EH (cell line): ENCODE results near the gene MYO19.

Experiments
- DNase-seq: peaks from one replicate; pipeline ENCODE4 v3.0.0-alpha.2; 2015; ENCODE audit warnings: low read depth

MYO19 gene

DNA sequence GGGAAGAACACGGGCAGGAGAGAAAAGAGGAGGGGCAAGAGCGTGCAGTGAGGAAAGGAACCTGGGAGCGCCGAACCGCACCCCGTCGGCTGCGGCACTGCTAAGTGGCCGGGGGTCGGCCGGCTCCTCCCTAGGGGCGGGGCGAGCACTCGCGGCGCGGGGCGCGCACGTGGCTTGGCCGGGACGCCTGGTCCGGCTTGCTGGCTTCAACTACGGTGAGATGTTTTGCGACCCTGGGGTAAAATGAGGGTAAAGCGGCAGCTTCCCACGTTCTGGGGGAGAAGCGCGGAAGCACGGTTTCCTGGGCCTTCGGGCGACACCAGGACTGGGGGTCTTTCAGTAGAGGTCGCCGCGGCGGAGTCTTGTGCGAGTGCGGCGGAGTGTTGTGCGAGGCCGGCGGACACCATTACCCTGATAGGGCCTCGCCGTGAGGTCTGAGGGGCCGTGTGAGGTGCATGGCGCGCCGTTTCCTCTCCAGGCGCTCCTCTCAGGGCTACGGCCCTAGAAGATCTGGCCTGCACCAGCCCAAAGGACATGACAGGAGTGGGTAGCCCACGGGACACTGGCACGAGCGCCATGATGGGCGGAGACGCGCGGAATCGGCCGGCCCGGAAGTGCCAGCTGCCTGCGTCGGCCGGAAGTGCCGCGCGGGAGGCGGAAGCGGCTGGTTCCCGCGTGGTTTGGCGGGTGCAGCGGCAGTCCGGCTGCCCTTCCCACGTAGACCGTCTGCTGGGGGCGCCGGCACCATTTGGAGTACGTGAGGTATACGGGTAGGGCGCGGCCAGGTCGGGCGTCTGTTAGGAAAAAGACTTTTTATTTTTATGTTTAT is at the start of gene MYO19, which contains the start of gene PIGW:
TSS of gene MYO19 (minus strand) at position 29 of the 829 bp plus-strand sequence. CDS start 2,330 bp downstream, outside the sequence.
TSS of gene PIGW (plus strand) at position 148 of the 829 bp plus-strand sequence. CDS start 2,115 bp downstream, outside the sequence.
- DNase-seq = peak; percentile 90

DNA sequence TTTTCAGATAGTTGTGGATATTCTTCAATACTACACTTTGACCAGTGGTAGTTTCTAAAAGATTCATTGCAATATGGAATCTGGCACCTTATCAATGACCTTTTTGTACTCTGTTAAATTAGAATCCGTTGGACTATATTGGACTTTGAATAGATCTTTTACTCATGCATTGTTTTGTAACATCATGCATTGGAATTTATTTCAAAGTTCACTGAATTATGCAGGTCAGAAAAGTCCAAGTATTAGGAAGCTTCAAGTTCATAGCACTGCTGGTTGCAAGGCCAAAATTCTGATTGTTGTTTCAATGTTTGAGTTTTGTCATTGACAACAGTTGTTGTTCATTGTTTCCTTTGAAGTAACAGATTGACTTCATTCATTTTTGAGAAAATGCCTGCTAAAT is 49.1 kb upstream of the MYO19 start:
- DNase-seq = no peak

DNA sequence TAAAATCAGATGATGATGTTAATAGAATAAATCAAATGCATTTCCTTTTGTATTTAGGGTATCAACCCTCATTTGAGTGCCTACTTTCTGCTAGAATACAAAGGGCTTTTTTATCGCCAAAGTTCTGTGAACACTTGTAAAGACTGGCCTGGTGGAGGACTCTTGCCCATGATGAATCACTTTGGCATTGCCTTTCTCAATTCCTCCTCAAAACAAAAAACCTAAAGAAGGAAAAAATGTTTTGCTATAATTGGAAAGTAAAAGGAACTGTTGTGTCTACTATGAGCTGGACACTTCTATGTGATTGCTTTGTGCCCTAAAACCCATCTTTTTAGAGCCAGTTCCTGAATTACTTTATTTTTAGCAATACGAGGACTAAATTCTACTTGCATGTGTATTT is 44.0 kb upstream of the MYO19 start:
- peak; percentile 50 for DNase-seq

DNA sequence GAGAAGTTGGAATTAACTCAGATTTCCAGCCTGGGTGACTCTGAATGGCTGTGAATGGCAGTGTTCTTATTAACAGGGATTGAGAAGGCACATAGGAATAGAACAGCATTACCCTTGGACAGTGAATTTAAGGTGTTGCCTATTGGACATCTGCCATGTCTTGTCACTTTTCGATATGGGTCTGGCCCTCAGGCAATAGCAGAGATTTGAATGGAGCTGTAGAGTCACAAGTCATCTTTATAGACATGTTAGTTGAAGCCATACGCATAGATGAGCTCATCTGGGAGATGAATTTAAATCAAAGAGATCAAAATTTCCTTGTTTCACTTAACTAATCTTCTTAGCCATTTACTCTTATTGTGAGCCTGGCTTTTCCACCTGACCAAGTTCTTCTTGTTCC is 42.1 kb upstream of the MYO19 start:
- no peak for DNase-seq

GRCh38 chr17:36575028-36575427 is 40.4 kb upstream of the MYO19 start:
- DNase-seq = no peak

- DNase-seq = no peak
These were observed 31.4 kb upstream of the MYO19 start for GRCh38 chr17:36566081-36566480.

GRCh38 chr17:36553459-36553858 is 18.8 kb upstream of the MYO19 start:
- no peak for DNase-seq

DNA sequence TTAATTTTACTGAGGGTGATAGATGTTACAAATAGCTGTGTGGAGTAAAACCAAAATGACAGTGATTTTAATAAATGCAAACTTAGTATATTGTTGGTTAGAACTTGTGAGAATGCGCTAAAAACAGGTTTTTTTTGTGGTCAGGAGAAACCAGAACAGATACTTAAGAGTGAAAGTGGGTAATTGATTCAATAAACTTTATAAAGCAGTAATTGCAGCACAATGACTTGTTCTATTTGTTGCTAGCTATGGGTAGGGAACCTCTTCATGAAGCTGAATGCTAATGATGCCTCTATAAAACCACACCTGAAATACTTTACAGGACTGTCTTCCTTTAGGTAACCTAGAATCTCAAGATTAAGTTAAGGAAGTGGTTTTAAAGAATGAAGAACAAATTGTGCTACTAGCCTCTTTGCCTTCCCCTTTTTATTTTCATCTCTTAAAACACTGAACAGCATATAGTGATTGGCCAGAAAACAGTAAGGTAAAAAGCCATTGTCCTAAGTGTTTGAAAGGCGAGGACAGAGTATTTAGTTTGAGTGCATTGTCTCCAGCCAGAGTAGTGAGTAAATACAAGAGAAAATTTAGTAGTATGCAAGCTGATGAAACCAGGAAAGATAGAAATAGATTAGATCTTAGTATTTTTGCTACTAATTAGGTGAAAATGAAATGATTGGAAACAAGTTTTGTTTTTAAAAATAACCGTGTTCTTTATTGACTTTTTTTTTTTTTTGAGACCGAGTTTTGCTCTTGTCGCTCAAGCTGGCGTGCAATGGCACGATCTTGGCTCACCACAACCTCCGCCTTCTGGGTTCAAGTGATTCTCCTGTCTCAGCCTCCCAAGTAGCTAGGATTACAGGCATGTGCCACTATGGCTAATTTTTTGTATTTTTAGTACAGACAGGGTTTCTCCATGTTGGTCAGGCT is 16.1 kb upstream of the MYO19 start:
- DNase-seq = no peak

- DNase-seq = no peak
These were observed 13.1 kb upstream of the MYO19 start for GRCh38 chr17:36547776-36548175.

DNA sequence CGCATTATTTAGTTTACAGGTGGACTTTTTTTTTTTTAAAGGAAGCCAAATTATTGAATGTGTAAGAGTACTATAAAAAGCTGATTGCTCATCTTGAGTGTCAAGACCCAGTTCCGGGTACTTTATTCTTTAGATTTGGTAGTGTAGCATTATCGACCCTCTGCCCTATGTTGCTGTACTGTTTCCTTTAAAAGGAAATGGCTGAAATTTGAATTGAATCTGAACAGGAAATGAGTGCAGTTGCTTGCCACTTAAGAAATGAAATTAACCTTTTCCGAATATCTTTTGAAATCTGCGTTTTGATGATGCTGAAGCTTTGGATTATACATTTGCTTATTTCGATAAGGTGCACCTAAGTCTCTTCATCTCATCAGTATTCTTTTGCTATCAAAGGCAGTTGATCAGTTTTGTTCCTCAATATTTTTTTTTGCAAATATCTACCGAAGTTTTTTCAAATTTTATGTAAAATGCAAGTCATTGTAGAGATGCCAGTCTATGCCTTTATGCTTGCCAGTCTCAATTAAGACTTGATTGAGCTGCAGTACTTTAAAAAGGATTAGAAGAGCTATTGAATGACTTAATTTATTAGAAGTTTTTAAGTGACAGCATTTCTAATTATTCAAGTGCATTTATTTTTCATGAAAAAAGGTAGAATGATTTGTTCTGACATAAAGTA is 11.9 kb upstream of the MYO19 start:
- DNase-seq = peak; percentile 23

GRCh38 chr17:36545465-36546417 is 11.1 kb upstream of the MYO19 start:
- peak; percentile 97 for DNase-seq

- DNase-seq = no peak
These were observed 10.4 kb upstream of the MYO19 start for GRCh38 chr17:36545077-36545464.

- peak; percentile 96 for DNase-seq
These were observed 9.8 kb upstream of the MYO19 start, which contains the start of gene GGNBP2 for GRCh38 chr17:36544307-36545076. Gene GGNBP2 (plus strand): TSS chr17:36544919. CDS start chr17:36545725, 806 bp downstream.

DNA sequence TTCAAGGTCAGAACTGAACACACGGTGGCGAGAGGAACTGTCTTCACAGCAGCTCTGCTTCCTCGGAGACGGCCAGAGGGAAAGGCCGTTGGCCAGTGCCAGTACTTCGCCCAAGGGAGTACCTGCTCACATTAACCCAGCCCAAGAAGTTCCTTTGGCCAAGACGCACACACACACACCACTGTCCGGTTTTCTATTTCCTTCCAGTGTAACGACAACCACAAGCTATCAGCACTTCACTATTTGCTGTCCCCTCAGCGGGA is 9.3 kb upstream of the MYO19 start:
- DNase-seq = no peak

- DNase-seq = no peak
These were observed 8.1 kb upstream of the MYO19 start for GRCh38 chr17:36542755-36543154.

DNA sequence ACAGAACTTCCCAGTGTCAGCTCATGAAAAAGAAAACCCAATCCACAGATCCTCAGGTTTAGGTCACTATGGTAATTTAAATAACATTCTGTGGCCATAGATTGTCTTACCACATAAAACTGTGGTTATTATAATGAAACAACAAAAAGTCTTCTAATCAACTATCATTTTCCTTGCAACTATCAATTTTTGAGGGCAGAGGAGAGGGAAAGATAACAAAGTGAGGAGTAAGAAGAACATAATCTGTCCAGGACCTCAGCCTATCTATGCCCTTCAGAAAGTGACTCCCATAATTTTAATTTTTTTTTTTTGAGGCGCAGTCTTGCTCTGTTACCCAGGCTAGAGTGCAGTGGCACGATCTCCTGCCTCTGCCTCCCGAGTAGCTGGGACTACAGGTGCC is 6.0 kb upstream of the MYO19 start:
- no peak for DNase-seq

DNA sequence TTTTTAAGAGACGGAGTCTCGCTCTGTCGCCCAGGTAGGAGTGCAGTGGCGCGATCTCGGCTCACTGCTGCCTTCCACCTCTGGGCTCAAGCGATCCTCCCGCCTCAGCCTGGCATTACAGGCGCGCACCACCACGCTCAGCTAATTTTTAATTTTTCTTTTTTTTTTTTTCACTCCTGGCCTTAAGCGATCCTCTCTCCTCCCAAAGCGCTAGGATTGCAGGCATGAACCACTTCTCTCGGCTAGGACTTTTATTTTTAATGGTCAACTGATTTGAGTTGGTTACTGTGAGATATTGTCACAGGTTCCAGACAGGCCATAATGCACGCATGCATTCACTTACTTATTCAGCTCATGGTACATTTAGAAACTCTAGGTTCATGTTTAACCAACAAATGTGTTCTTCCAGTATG is 1.0 kb upstream of the MYO19 start:
- no peak for DNase-seq

DNA sequence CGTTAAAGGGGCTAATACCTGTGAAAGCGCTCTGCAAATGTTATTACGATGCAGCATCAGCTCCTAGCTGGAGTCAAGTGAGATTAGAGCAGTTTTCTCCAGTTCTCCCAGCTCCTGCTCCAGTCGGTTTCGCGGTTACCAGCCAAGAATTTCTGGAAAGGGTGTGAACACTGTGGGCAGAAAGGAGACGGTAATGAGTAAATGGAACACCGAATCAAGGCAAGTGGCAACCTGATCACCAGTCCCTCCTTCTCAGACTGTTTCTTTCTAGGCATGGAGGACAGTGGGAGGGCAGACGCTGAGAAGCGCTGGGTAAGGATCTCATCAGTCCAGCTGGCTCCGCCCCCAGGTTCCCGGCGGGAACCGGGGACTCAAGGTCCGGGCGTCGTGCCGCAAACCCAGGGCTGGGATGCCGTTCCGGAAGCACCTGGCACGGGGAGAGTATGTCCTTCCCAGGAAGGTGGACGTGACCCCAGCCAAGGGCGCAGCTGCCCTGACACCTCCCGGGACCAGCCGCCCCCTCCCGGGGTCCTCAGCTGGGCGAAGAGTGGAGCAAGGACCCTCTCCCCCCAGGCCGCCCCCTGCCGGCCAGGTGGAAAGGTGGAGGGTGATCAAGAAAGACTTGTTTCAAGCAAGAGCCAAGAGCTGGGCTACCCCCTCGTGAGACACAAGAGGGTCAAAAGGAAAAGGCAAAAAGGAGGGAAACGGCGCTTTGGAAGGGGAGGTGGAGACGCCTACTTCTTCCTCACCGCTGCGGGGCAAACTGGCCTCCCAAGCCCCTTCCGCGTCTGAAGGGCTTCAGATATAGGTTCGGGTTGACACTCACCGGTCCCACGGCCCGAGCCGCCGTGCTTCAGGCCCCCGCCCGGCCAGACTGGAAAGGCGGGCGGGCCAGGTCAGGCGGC is 481 bp downstream of the MYO19 start:
- peak; percentile 64 for DNase-seq

GRCh38 chr17:36532435-36532975 is 2.2 kb downstream of the MYO19 start:
- no peak for DNase-seq
